Loucy (cell line): Measurements from ENCODE around the gene PAX7.

Source experiments
- EZH2phosphoT487 ChIP-seq: fragments of 200-600 bp; IDR thresholded peaks from 2 replicates; pipeline ENCODE4 v1.6.1; 2018; ENCODE audit warnings: antibody characterized with exemption, mild to moderate bottlenecking, moderate library complexity, borderline replicate concordance
- TF ChIP-seq, protein P1 (sequence below): fragments of 200-600 bp; sonication (generic); conservative IDR thresholded peaks from 2 replicates; pipeline ENCODE4 v1.5.1; 2014; ENCODE audit warnings: mild to moderate bottlenecking, antibody characterized with exemption, low read length

DNA sequence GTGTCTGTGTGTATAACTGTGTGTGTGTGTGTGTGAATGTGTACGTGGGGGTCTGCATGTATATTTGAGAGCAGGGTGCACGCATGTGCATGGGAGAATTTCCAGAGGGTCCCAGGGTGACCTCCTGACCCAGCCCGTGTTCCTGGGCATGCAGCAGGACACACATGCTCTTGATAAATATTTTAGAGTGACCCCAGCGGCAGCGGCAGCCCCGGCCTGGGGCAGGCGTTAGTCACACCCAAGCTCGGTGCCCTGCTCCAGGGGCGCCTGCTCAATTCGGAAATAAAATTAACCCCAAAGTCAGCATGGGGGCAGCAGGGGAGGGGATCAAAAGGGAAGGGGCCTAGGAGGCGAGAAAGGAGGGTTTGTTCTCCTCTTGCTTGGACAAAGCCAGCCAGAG lies 107.5 kb downstream of the PAX7 start:
- TF ChIP-seq, protein P1, sequence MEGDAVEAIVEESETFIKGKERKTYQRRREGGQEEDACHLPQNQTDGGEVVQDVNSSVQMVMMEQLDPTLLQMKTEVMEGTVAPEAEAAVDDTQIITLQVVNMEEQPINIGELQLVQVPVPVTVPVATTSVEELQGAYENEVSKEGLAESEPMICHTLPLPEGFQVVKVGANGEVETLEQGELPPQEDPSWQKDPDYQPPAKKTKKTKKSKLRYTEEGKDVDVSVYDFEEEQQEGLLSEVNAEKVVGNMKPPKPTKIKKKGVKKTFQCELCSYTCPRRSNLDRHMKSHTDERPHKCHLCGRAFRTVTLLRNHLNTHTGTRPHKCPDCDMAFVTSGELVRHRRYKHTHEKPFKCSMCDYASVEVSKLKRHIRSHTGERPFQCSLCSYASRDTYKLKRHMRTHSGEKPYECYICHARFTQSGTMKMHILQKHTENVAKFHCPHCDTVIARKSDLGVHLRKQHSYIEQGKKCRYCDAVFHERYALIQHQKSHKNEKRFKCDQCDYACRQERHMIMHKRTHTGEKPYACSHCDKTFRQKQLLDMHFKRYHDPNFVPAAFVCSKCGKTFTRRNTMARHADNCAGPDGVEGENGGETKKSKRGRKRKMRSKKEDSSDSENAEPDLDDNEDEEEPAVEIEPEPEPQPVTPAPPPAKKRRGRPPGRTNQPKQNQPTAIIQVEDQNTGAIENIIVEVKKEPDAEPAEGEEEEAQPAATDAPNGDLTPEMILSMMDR, result no peak
- TF ChIP-seq EZH2phosphoT487, result no peak
